ENCODE measurements around the gene PRPF31. TPM values are rescaled to one million over a fixed set of nuclear protein-coding genes. Genes with fewer than 3 reads are reported as not detected.

Gene PRPF31
- total RNA-seq, 5 donors from 2014 or later (not counting 1 experiment from before 2014, with no cell fraction given): 56.3 to 75.3 (median 69.8) TPM

DNA sequence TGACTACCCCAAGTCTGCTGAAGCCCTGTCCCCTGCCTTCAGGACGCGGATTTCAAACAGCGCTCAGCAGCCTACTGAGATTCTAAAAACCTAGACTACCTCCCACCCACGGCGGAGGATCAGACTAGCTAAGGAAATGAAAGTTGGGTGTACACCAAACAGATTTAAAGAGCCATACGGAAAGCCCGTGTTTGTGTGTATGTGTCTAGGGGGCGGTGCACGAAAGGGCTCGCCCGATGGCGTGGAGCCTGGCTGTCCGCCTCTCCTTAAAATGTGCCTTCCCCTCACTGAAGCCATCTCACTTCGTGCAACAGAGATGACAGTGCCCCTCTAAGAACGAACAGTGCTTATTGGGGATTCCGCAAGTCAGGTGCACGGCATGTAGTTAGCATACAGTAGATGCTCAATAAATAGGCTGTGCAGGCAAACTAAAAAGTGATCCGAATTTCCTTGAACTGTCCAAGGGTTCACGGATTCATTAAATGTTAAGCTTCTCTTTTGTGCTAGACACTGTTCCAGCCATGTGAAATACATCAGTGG lies 43.3 kb downstream of the PRPF31 start:
- POLR2A ChIA-PET: interaction anchor here in 1 of 2 donors (1.8 to 2.2 kb wide), 3 partner anchors 22 to 42 kb away, joined by 6 to 16 read pairs (median 9); partner anchors contain the start of genes CNOT3, MBOAT7 and RPS9
- Mint-ChIP-seq H3K27me3 (no peaks in the 10 kb centered on the region), H3K4me1 (peaks cover 63 to 78% (median 68%) of the 10 kb centered on the region in 3 donors), H3K9me3 (no peaks in the 10 kb centered on the region), H3K36me3 (peaks cover 31% of the 10 kb centered on the region), H3K4me3 (peak overlapping the region; percentile 94 to 100 (median 100)), H3K27ac (peak overlapping the region; percentile 100)
- Histone ChIP-seq H3K9me3 (no peaks in the 10 kb centered on the region), H3K36me3 (ENCODE audit: control insufficient read depth in 2 of 2, extremely low read depth in 1 of 2, insufficient read depth in 1 of 2, low read length in 1 of 2) (peaks cover 2 to 46% of the 10 kb centered on the region in 2 donors), H3K4me3 (ENCODE audit: control insufficient read depth in 1 of 2, extremely low read depth in 1 of 2, low read length in 1 of 2) (peak overlapping the region; percentile 84), H3K27ac (ENCODE audit: low read length) (peak overlapping the region; percentile 74), H3K4me1 (ENCODE audit: control insufficient read depth in 1 of 2, extremely low read depth in 1 of 2, insufficient read depth in 2 of 2, low read length in 2 of 2) (peaks cover 38 to 86% of the 10 kb centered on the region in 2 experiments), H3K27me3 (replicated peaks in 1 of 2; ENCODE audit: control insufficient read depth in 2 of 2, extremely low read depth in 1 of 2, insufficient read depth in 2 of 2, low read length in 1 of 2) (peaks cover 0 to 6% of the 10 kb centered on the region in 2 experiments)
- 2% methylated on average over 6 of the region's 19 CpGs for WGBS (ENCODE audit: insufficient coverage)
- CTCF ChIA-PET: interaction anchor here (0.8 to 1.8 kb wide), 4 partner anchors 8 to 32 kb away, joined by 3 to 13 read pairs (median 7); partner anchors contain the start of genes CNOT3 (in 1 of the 2) and TSEN34 (in 1 of the 2)
- DNase-seq: peak in 5 of 35 experiments; percentile 16 to 45 (median 18)
- ATAC-seq (replicated peaks in 1 of 4): no peak

DNA sequence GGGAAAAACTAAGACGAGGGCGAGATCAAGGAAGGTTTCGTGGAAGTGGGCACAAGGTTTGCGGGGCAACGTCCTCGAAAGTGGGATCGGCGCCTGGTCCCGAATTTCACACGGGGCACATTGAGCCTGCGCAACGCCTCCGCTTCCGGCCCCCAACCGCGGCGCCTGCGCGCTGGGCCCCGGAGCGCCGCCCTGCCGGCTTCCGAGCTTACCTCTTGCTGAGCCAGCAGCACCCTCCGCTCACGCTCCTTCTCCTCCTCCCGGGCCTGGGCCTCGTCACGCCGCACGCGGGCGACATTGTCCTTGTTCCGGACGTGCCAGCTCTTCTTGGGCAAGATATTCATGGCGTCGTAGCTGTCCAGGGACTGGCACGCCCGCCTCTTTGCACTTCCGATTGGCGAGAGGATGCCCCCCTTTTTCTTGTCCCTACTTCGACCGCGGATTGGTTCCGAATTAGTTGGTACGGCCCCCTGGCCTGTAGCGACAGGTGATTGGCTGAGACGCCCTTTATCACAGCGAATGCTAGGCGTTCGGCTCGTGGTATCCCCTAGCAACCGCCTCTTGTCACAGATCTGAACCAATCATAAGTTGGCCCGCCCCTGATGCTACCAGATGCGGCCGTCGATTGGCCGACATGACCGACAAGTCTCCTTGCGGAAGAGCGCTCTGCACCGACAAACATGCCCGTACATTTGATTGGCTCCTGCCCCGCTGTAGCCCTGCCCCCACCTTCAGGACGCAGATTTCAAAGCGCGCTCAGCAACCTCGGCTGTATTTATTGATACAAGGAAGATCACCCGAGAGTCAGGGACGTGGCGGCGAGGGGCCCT lies 44.0 kb downstream of the PRPF31 start, which contains the start of gene LENG1:
TSS of gene LENG1 (minus strand) at position 370 of the 830 bp plus-strand sequence. CDS start at position 344, 26 bp downstream.
- DNase-seq: peak; percentile 92 to 100 (median 99)
- H3K27me3 Mint-ChIP-seq: no peaks in the 10 kb centered on the region
- Histone ChIP-seq H3K27me3 (replicated peaks in 1 of 2; ENCODE audit: control insufficient read depth in 2 of 2, extremely low read depth in 1 of 2, insufficient read depth in 2 of 2, low read length in 1 of 2) (peaks cover 0 to 12% of the 10 kb centered on the region in 2 experiments), H3K36me3 (ENCODE audit: control insufficient read depth in 2 of 2, extremely low read depth in 1 of 2, insufficient read depth in 1 of 2, low read length in 1 of 2) (peaks cover 0 to 39% of the 10 kb centered on the region in 2 donors), H3K27ac (ENCODE audit: low read length) (peak within 1 kb of the TSS; percentile 80), H3K4me3 (ENCODE audit: control insufficient read depth in 1 of 2, extremely low read depth in 1 of 2, low read length in 1 of 2) (peak within 1 kb of the TSS; percentile 84), H3K9me3 (no peaks in the 10 kb centered on the region), H3K4me1 (ENCODE audit: control insufficient read depth in 1 of 2, extremely low read depth in 1 of 2, insufficient read depth in 2 of 2, low read length in 2 of 2) (peaks cover 31 to 86% of the 10 kb centered on the region in 2 experiments)
- WGBS (ENCODE audit: insufficient coverage): under 1% methylated on average over 67 of the region's 72 CpGs
- peak within 1 kb of the TSS; percentile 100 for H3K27ac Mint-ChIP-seq
- peak within 1 kb of the TSS; percentile 94 to 100 (median 100) for H3K4me3 Mint-ChIP-seq
- H3K4me1 Mint-ChIP-seq: peaks cover 62 to 78% (median 68%) of the 10 kb centered on the region in 3 donors
- POLR2A ChIA-PET: interaction anchor here in 1 of 2 donors (1.8 to 2.2 kb wide), 3 partner anchors 23 to 41 kb away, joined by 6 to 16 read pairs (median 9); partner anchors contain the start of genes CNOT3, MBOAT7 and RPS9
- H3K36me3 Mint-ChIP-seq: peaks cover 24% of the 10 kb centered on the region
- peak; percentile 87 to 89 (median 88) for ATAC-seq (replicated peaks in 1 of 4)
- CTCF ChIA-PET: interaction anchor here (0.6 to 1.8 kb wide), 5 partner anchors 9 to 31 kb away, joined by 3 to 13 read pairs (median 4); partner anchors contain the start of genes CNOT3 (in 1 of the 2) and TSEN34 (in 1 of the 2)
- H3K9me3 Mint-ChIP-seq: no peaks in the 10 kb centered on the region

DNA sequence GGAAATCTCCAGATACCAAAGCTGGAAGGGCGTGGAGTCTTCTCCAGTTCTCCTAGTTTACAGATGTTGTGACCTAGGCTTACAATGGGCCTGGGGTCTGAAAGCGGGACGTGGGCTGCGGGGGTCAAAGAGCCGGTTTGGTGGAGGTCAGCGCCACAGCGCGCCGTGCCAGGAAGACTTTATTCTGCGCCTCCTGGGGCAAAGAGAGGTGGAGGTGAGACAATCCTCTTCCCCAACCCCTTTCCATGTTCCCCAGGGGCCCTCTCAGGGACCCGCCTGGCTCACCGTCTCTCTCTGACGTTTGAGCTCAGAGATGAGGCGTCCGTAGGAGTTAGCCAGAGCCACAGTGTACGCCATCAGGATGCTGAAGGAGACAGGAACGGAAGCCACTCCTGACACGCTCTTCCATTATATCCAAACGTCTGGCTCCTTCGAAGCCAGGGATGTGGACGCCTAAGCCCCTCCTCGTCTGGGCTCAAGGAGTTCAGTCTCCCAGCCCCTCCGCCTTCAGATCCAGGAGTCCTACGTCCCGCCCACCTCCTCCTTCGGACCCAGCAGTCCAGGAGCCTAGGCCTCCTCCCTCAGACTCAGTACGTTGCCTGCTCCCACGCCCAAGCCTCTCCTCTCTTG lies 44.7 kb downstream of the PRPF31 start:
- H3K9me3 ChIP-seq: no peaks in the 10 kb centered on the region
- H3K9me3 Mint-ChIP-seq: no peaks in the 10 kb centered on the region
- 13% methylated on average over 18 of the region's 28 CpGs for WGBS (ENCODE audit: insufficient coverage)
- H3K27me3 Mint-ChIP-seq: no peaks in the 10 kb centered on the region
- DNase-seq: peak in 1 of 35 experiments; percentile 42
- H3K27me3 ChIP-seq (replicated peaks in 1 of 2; ENCODE audit: control insufficient read depth in 2 of 2, extremely low read depth in 1 of 2, insufficient read depth in 2 of 2, low read length in 1 of 2): peaks cover 0 to 19% of the 10 kb centered on the region in 2 experiments
- H3K27ac ChIP-seq (ENCODE audit: low read length): peak overlapping the region; percentile 80
- peaks cover 18% of the 10 kb centered on the region for H3K36me3 Mint-ChIP-seq
- peak overlapping the region; percentile 94 to 100 (median 100) for H3K4me3 Mint-ChIP-seq
- peak overlapping the region; percentile 100 for H3K27ac Mint-ChIP-seq
- ATAC-seq (replicated peaks in 1 of 4): no peak
- H3K4me1 ChIP-seq (ENCODE audit: control insufficient read depth in 1 of 2, extremely low read depth in 1 of 2, insufficient read depth in 2 of 2, low read length in 2 of 2): peaks cover 24 to 83% of the 10 kb centered on the region in 2 experiments
- H3K36me3 ChIP-seq (ENCODE audit: control insufficient read depth in 2 of 2, extremely low read depth in 1 of 2, insufficient read depth in 1 of 2, low read length in 1 of 2): peaks cover 0 to 32% of the 10 kb centered on the region in 2 donors
- ChIA-PET CTCF (interaction anchor here in 1 of 2 donors (0.6 to 1.8 kb wide), 4 partner anchors 10 to 50 kb away, joined by 3 to 13 read pairs (median 6); partner anchors contain the start of genes CNOT3 and TSEN34), POLR2A (interaction anchor here in 1 of 2 donors (1.8 to 2.2 kb wide), 3 partner anchors 23 to 41 kb away, joined by 6 to 16 read pairs (median 9); partner anchors contain the start of genes CNOT3, MBOAT7 and RPS9)
- H3K4me3 ChIP-seq (ENCODE audit: control insufficient read depth in 1 of 2, extremely low read depth in 1 of 2, low read length in 1 of 2): peak overlapping the region; percentile 58 to 84
- H3K4me1 Mint-ChIP-seq: peaks cover 58 to 79% (median 66%) of the 10 kb centered on the region in 3 donors

DNA sequence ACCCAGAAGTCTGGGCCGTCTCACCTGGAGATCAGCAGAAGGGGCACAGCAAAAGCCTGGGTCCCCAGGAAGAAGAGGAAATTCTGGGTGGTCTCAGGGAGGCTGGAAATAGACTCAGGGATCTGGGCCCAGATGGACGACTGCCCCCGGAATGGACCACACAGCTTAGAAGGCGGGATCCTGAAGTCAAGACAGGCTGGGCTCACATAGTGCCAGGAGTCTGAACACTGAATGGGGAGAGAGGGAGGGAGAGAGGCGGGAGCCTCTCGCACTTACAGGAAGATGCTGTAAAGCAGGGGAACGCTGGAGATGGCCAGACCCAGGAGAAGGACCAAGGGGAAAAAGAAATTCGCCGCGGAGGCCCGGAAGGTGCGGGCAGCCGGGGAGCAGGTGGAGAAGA lies 45.3 kb downstream of the PRPF31 start:
- Histone ChIP-seq H3K4me1 (ENCODE audit: control insufficient read depth in 1 of 2, extremely low read depth in 1 of 2, insufficient read depth in 2 of 2, low read length in 2 of 2) (peaks cover 20 to 77% of the 10 kb centered on the region in 2 experiments), H3K27me3 (replicated peaks in 1 of 2; ENCODE audit: control insufficient read depth in 2 of 2, extremely low read depth in 1 of 2, insufficient read depth in 2 of 2, low read length in 1 of 2) (peaks cover 0 to 19% of the 10 kb centered on the region in 2 experiments), H3K9me3 (no peaks in the 10 kb centered on the region), H3K27ac (ENCODE audit: low read length) (no peak overlapping the region), H3K36me3 (ENCODE audit: control insufficient read depth in 2 of 2, extremely low read depth in 1 of 2, insufficient read depth in 1 of 2, low read length in 1 of 2) (peaks cover 0 to 26% of the 10 kb centered on the region in 2 donors), H3K4me3 (ENCODE audit: control insufficient read depth in 1 of 2, extremely low read depth in 1 of 2, low read length in 1 of 2) (no peak overlapping the region)
- DNase-seq: no peak
- no peak for ATAC-seq (replicated peaks in 1 of 4)
- ChIA-PET CTCF (interaction anchor here in 1 of 2 donors (0.6 kb wide), 1 partner anchor 50 kb away, joined by 3 read pairs; no protein-coding TSS in a partner anchor), POLR2A (interaction anchor here in 1 of 2 donors (2.2 kb wide), 1 partner anchor 24 kb away, joined by 16 read pairs; the partner anchor contains the start of gene CNOT3)
- WGBS (ENCODE audit: insufficient coverage): 76% methylated on average over 10 of the region's 13 CpGs
- Mint-ChIP-seq H3K4me3 (peak overlapping the region; percentile 94 to 100 (median 100)), H3K9me3 (no peaks in the 10 kb centered on the region), H3K36me3 (peaks cover 16% of the 10 kb centered on the region), H3K4me1 (peaks cover 56 to 77% (median 66%) of the 10 kb centered on the region in 3 donors), H3K27me3 (no peaks in the 10 kb centered on the region), H3K27ac (peak overlapping the region; percentile 100)

DNA sequence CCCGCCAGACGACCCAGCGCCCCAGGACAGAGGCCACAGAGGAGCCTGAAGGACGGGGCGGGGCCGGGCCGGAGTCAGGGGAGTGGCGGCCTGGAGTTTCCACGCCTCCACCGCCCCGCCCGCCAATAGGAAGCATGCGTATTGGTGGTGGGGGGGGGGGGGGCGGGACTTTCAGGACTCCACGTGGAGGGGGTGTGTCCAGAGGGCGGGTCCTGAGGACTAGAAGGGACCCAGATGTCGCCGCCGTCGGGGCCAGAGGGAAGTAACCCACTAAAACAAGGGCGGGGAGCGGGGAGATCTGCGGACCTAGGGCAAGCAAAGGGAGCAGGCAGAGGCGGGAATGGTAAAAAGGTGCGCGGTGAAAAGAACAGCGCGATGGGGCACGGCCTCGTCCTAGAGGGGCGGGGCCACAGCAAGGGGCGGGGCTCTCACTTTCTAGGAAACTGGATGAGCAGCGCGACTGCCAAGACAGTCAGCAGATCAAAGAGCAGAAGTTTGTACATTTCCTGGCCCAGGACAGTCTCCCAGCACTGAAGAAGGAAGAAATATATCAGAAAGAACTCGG lies 46.8 kb downstream of the PRPF31 start:
- ChIA-PET CTCF (interaction anchor here in 1 of 2 donors (0.7 to 1.4 kb wide), 2 partner anchors 26 to 27 kb away, joined by 3 read pairs; partner anchors contain the start of gene MBOAT7), POLR2A (no interaction called here)
- H3K27me3 Mint-ChIP-seq: no peaks in the 10 kb centered on the region
- peaks cover 47 to 64% (median 59%) of the 10 kb centered on the region in 3 donors for H3K4me1 Mint-ChIP-seq
- DNase-seq: peak; percentile 55 to 83 (median 74)
- H3K4me3 ChIP-seq (ENCODE audit: control insufficient read depth in 1 of 2, extremely low read depth in 1 of 2, low read length in 1 of 2): peak overlapping the region; percentile 48 to 65
- H3K4me1 ChIP-seq (ENCODE audit: control insufficient read depth in 1 of 2, extremely low read depth in 1 of 2, insufficient read depth in 2 of 2, low read length in 2 of 2): peaks cover 17 to 64% of the 10 kb centered on the region in 2 experiments
- H3K9me3 ChIP-seq: no peaks in the 10 kb centered on the region
- H3K27me3 ChIP-seq (replicated peaks in 1 of 2; ENCODE audit: control insufficient read depth in 2 of 2, extremely low read depth in 1 of 2, insufficient read depth in 2 of 2, low read length in 1 of 2): peaks cover 0 to 19% of the 10 kb centered on the region in 2 experiments
- peak; percentile 10 to 21 (median 17) for ATAC-seq (replicated peaks in 1 of 4)
- H3K27ac ChIP-seq (ENCODE audit: low read length): no peak overlapping the region
- H3K4me3 Mint-ChIP-seq: peak overlapping the region; percentile 80 to 94 (median 82)
- WGBS (ENCODE audit: insufficient coverage): 4% methylated on average over 23 of the region's 35 CpGs
- H3K36me3 Mint-ChIP-seq: peaks cover 5% of the 10 kb centered on the region
- peaks cover 0 to 11% of the 10 kb centered on the region in 2 donors for H3K36me3 ChIP-seq (ENCODE audit: control insufficient read depth in 2 of 2, extremely low read depth in 1 of 2, insufficient read depth in 1 of 2, low read length in 1 of 2)
- peak overlapping the region; percentile 55 to 78 for H3K27ac Mint-ChIP-seq
- H3K9me3 Mint-ChIP-seq: no peaks in the 10 kb centered on the region

Measured in T-cell (primary cell).